IPS-NIHi7 (cell line): Measurements from ENCODE around the gene RIN3.

Experiments used
- DNase-seq: peaks from one replicate; pipeline ENCODE4 v3.0.0; 2012; ENCODE audit warnings: mixed read lengths; ENCODE audit errors: extremely low spot score

The RIN3 gene

GRCh38 chr14:92556863-92557543, 43.4 kb downstream of the RIN3 start:
- no peak for DNase-seq

- no peak for DNase-seq
These were observed 43.9 kb downstream of the RIN3 start for GRCh38 chr14:92557544-92557912.

DNA sequence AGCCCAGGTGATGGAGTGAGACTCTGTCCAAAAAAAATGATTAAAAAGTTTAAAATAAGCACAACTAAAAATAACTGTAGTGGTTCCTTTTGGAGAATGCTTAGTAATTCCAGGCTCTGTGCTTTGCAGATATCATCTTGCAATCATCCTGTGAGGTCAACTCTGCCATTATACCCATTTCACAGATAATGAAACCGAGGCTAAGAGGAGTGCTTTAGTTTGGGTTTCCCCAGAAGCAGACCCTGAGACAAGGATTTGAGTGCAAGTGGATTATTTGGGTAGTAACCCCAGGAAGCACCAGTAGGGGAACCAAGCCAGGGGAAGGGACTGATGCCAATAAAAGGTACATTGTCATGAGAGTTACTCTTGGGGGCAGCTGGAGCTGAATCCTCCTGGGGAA, 44.7 kb downstream of the RIN3 start:
- no peak for DNase-seq

DNA sequence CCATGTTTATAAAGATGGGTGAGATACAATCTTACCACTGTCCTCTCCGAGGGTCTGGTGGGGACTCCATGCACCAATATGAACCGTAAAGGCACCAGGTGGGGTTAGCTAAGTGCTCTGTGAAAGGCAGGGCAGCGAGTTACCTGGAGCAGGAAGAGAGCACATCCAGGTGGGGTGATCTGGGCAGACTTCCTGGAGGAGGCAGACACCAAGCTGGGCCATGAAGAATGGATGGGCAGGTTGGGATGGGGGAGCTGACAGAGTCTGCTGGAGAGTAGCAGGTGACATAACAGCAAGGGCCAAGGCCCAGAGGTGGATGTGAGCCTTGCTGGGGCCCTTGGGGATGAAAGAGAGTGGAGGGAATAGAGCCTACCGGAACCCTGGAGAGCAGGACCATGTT, 45.9 kb downstream of the RIN3 start:
- no peak for DNase-seq

- no peak for DNase-seq
These were observed 46.7 kb downstream of the RIN3 start for GRCh38 chr14:92560106-92560865.

DNA sequence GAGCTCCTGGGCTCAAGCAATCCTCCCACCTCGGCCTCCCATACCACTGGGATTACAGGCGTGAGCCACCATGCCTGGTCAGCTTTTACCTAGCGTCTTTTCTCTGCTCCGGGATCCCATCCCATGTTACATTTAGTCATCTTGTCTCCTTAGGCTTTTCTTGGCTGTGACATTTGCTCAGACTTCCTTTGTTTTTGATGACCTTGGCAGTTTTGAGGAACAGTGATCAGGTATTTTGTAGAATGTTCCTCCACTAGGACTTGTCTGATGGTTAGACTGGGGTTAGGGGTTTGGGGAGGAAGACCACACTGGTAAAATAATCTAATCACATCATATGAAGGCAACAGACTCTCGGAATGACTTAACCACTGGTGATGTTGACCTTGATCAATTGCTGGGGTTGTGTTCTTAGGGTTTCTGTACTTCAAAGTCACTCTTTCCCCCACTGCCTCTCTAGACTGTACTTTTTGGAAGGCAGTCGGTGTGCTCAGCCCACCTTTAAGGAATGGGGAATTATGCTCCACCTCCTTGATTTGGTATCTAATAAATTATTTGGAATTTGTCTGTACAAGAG, 48.4 kb downstream of the RIN3 start:
- DNase-seq: no peak

DNA sequence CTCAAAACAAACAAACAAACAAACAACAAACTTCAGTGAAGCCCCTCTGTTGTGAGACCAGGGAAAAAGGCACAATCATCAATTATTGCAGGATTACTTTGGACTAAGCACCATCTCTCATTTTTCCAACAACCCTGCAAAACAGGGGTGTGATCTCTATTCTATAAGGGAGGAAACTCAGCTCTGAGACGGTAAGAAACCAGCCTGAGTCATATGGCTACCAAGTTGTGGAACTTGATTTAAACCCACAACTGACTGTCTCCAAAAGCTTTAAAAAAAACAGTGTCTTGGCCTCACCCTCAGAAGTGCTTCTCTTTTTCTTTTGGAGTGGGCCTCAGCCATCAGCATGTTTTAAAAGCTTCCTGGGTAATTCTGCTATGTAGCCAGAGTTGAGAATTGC, 49.8 kb downstream of the RIN3 start:
- DNase-seq: no peak

- no peak for DNase-seq
These were observed 50.2 kb downstream of the RIN3 start for GRCh38 chr14:92563765-92564285.

DNA sequence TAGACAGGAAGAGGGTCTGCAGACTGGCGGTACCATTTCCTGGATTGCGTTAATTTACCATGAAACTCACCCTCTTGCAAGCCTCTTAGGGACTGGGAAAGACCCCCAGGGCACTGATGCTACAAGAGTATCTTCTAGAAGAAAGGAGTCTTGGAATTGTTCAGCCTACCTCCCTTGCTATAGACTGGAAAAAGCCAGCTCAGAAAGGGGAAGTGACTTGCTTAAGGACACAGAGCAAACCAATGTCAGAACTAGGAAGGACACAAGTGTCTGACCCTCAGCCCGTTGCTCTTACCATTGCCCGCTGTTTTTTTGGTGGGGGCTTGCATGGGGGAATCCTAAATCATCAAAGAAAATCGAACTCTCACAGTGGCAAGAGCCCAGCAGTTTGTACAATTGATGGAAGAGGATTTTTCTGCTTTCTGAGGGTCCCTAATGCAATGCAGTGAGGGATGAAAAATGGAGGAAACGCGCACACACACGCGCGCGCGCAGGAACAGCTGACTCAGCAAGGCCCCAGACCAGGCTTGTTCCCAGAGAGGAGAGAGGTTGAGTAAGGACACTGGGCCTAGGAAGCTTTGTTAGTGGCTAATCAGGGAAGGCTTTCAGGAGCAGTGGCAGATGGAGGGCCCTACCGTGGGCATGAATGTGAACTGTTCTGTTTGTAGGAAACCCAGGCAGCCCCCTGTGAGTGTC, 50.9 kb downstream of the RIN3 start:
- DNase-seq: no peak

DNA sequence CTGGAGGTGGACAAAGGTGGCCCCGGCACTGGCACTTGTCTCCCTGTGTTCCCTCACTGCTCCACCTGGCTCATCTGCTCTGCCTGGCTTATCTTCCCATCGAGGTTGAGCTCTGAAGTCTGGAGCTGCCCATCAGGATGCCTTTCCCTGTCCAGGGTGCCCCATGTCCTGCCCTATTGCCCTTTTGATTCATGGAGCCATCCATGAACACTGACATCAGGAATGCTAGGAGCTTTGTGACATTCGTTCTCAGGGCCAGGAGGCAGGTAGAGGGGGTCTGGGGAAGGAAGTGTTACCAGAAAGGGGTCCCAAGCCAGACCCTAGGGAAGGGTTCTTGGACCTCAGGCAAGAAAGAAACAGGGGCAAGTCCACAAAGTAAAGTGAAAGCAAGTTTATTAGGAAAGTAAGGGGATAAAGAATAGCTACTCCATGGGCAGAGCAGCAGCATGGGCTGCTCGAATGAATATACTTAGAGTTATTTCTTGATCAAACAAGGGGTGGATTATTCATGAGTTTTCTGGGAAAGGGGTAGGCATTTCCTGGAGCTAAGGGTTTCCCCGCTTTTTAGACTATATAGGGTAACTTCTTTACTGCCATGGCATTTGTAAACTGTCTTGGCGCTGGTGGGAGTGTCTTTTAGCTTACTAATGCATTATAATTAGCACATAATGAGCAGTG, 51.6 kb downstream of the RIN3 start:
- no peak for DNase-seq

DNA sequence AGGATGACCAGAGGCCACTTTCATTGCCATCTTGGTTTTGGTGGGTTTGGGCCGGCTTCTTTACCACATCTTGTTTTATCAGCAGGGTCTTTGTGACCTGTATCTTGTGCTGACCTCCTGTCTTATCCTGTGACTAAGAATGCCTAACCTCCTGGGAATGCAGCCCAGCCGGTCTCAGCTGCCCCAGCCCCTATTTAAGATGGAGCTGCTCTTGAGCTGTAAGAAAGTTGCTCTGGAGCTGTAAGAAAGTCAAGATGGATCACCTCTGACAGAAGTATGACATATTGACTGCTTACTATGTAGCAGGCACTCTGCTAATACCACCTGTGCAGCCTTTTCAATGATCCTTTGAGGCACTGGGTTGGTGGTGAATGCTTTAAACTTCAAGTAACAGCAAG, 52.1 kb downstream of the RIN3 start:
- DNase-seq: no peak

- no peak for DNase-seq
These were observed 53.7 kb downstream of the RIN3 start for GRCh38 chr14:92567173-92567725.

GRCh38 chr14:92568621-92569479, 55.3 kb downstream of the RIN3 start:
- no peak for DNase-seq

- no peak for DNase-seq
These were observed 57.2 kb downstream of the RIN3 start for GRCh38 chr14:92570674-92571262.

DNA sequence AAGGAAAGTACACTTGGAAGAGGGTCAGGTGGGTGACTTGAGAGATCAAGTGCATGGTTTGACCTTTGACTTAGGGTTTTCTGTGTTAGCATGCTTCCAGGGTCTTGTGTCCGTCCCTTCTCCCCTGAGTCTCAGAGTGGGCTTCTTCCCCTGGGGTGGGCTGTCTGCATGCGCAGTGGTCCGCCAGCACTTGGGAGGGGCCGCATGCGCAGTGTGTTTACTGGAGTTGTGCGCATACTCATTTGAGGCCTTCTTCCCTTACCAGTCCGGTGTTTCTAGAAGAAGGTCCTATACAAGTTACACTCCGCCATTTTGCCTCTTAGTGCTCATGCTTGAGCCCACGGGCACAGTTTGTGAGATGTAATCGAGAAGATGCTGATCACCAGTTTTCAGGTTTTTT, 58.5 kb downstream of the RIN3 start:
- DNase-seq: no peak

DNA sequence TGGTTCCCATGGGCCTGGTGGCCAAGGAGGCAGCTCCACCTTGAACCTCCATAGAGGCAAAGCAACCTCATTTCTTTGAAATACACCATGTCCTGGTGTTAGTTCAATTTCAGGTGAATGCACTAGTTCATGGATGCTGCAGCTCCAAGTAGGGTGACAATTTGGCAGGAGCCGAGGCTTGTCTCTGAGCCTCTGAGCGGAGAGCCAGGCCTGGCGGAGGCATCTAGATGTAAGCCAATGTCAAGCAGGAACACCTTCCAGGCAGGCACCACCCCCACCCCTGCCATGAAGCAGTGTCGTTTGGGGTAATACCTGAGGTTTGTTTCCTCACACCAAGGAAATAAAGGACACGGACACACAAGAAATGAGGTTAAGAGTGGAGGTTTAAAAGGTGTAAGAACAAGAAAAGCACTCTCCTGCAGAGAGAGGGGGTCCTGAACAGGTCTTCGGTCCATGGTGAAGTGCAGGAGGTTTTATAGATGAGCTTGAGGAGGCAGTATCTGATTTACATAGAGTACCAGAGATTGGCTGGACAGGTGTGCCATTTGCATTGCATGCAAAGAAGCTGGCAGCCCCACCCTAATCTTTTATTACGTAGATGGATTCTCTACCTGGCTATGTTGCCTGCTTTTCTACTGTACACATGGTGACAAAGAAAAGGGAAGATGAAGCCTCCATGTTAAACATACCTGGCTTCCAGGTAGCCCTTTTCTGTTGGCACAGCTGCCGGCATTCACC, 60.3 kb downstream of the RIN3 start:
- DNase-seq: no peak

DNA sequence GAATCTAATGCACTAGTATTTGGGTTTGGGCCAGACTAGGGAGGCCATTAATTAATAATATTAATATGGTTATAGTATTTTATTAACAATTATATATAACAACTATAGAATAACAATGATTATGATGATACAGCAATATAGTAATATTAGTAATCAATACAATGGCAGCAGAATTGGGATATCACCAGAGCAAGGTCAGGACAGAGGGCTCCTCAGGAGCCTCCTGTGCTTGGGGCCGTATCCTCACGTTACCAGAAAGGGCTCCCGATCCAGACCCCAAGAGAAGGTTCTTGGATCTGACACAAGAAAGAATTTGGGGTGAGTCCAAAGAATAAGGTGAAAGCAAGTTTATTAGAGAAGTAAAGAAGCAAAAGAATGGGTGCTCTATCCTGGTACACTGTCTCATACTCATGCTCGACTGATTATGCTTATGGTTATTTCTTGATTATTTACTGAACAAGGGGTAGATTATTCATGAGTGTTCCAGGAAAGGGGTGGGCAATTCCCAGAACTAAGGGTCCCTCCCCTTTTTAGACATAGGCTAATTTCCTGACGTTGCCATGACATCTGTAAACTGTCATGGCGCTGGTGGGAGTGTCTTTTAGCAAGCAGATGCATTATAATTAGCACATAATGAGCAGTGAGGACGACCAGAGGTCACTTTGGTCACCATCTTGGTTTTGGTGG, 61.6 kb downstream of the RIN3 start:
- no peak for DNase-seq

DNA sequence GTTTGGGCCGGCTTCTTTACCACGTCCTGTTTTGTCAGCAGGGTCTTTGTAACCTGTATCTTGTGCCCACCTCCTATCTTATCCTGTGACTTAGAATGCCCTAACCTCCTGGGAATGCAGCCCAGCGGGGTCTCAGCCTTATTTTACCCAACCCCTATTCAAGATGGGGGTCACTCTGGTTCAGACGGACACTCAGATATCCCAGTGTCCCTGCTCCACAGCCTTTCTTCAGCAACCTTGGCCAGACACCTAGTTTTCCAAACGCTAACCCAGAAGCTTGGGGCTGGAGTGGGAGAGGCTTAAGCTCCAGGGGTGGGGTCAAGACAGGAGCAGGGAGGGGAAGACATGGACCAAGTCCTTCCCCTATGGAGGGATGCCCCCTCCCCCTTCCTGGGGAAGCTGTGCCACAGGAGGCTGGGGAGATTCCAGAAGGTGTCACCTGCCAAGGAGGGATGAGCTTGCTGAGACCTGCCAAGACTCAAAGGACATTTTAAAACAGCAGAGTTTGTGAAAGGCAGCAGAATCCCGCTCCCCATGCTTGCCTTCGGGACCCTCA, 62.2 kb downstream of the RIN3 start:
- DNase-seq: no peak
